ENCODE measurements around the gene CHERP.

- TF ChIP-seq YY1 (IDR thresholded peaks at IDR 0.05; ENCODE audit: insufficient read depth, insufficient read length) (no peak), ZNF274 (IDR thresholded peaks at IDR 0.05; ENCODE audit: low read depth, low read length) (no peak)
These were observed 1.3 kb downstream of the CHERP start for GRCh38 chr19:16540948-16541347.
